Trophoblast cell (in vitro differentiated cells and primary cell): Measurements from ENCODE around the gene COL25A1.

Experiments
- DNase-seq, 2 donors: peaks; one replicate each; pipeline ENCODE4 v3.0.0-alpha.2; 2016
- H2AFZ ChIP-seq: 2 replicates; pipeline ENCODE4 v1.6.1; 2013; ENCODE audit warnings: low read length, moderate library complexity, mild to moderate bottlenecking; ENCODE audit not compliant: insufficient read depth, poor library complexity
- H2AK5ac ChIP-seq: 2 replicates; pipeline ENCODE4 v1.6.1; 2013; ENCODE audit warnings: mild to moderate bottlenecking, low read length
- H2BK120ac ChIP-seq: 2 replicates; pipeline ENCODE4 v1.6.1; 2013; ENCODE audit warnings: low read length, mild to moderate bottlenecking, moderate library complexity; ENCODE audit not compliant: insufficient read depth, poor library complexity
- H2BK12ac ChIP-seq: 2 replicates; pipeline ENCODE4 v1.6.1; 2013; ENCODE audit warnings: mild to moderate bottlenecking, low read length, moderate library complexity
- H2BK5ac ChIP-seq: 2 replicates; pipeline ENCODE4 v1.6.1; 2013; ENCODE audit warnings: low read length, low read depth, moderate library complexity, mild to moderate bottlenecking; ENCODE audit not compliant: poor library complexity
- H3K14ac ChIP-seq: 2 replicates; pipeline ENCODE4 v1.6.1; 2013; ENCODE audit warnings: mild to moderate bottlenecking, low read length
- H3K18ac ChIP-seq: 2 replicates; pipeline ENCODE4 v1.6.1; 2013; ENCODE audit warnings: mild to moderate bottlenecking, low read length
- H3K23ac ChIP-seq: 2 replicates; pipeline ENCODE4 v1.6.1; 2013; ENCODE audit warnings: low read length
- H3K27ac ChIP-seq: 2 replicates; pipeline ENCODE4 v1.5.1; 2013; ENCODE audit warnings: low read depth, mild to moderate bottlenecking, inconsistent platforms, low read length, moderate library complexity
- H3K27me3 ChIP-seq: 2 replicates; pipeline ENCODE4 v1.6.1; 2013; ENCODE audit warnings: inconsistent platforms, mild to moderate bottlenecking, low read length, moderate library complexity; ENCODE audit not compliant: insufficient read depth
- H3K36me3 ChIP-seq, 2 experiments: 1 replicate in 1 of 2; 2 replicates in 1 of 2; pipeline ENCODE4 v1.6.1; 2013; ENCODE audit warnings: low read length in 2 of 2, mild to moderate bottlenecking in 2 of 2, moderate library complexity in 1 of 2; ENCODE audit not compliant: insufficient read depth in 2 of 2, control insufficient read depth in 1 of 2
- H3K4ac ChIP-seq: 2 replicates; pipeline ENCODE4 v1.6.1; 2013; ENCODE audit warnings: low read depth, mild to moderate bottlenecking, low read length, moderate library complexity
- H3K4me1 ChIP-seq, 2 experiments: 1 replicate in 1 of 2; 2 replicates in 1 of 2; pipeline ENCODE4 v1.6.1; 2013; ENCODE audit warnings: low read length in 2 of 2, mild to moderate bottlenecking in 2 of 2, moderate library complexity in 1 of 2; ENCODE audit not compliant: insufficient read depth in 2 of 2, control insufficient read depth in 1 of 2
- H3K4me2 ChIP-seq: 2 replicates; pipeline ENCODE4 v1.6.1; 2013; ENCODE audit warnings: inconsistent platforms, mild to moderate bottlenecking, low read length, moderate library complexity
- H3K4me3 ChIP-seq: 2 replicates; pipeline ENCODE4 v1.5.1; 2013; ENCODE audit warnings: mild to moderate bottlenecking, low read depth, low read length, inconsistent platforms
- H3K79me1 ChIP-seq: one replicate; pipeline ENCODE4 v1.6.1; 2013; ENCODE audit warnings: low read length
- H3K79me2 ChIP-seq: 2 replicates; pipeline ENCODE4 v1.6.1; 2013; ENCODE audit warnings: low read length, mild to moderate bottlenecking; ENCODE audit not compliant: control insufficient read depth, insufficient read depth, poor library complexity
- H3K9ac ChIP-seq: 2 replicates; pipeline ENCODE4 v1.6.1; 2013; ENCODE audit warnings: mild to moderate bottlenecking, low read length
- H3K9me3 ChIP-seq: 2 replicates; pipeline ENCODE4 v1.6.1; 2013; ENCODE audit warnings: low read depth, mild to moderate bottlenecking, control low read depth, inconsistent platforms, low read length; ENCODE audit not compliant: insufficient read depth
- H4K12ac ChIP-seq: 2 replicates; pipeline ENCODE4 v1.6.1; 2013; ENCODE audit warnings: low read depth, mild to moderate bottlenecking, low read length, moderate library complexity
- H4K8ac ChIP-seq: 2 replicates; pipeline ENCODE4 v1.6.1; 2013; ENCODE audit warnings: low read depth, mild to moderate bottlenecking, low read length, moderate library complexity
- H4K91ac ChIP-seq: one replicate; pipeline ENCODE4 v1.6.1; 2013; ENCODE audit warnings: low read depth, mild to moderate bottlenecking, low read length, moderate library complexity
- WGBS: extraction: QIAGEN DNeasy Blood & Tissue Kit; methylation state at CpG from one replicate; pipeline ENCODE4 v1.1.7; 2013; ENCODE audit warnings: missing lambda C conversion rate; ENCODE audit not compliant: insufficient read length, insufficient coverage; ENCODE audit errors: extremely low coverage; 5-methylcytosine and 5-hydroxymethylcytosine counted together

COL25A1 gene

GRCh38 chr4:109327641-109328040 is 25.2 kb upstream of the COL25A1 start:
- H3K9ac ChIP-seq = no peak overlapping the region
- H3K4me2 ChIP-seq = no peak overlapping the region
- no peaks in the 10 kb centered on the region for H3K79me2 ChIP-seq
- no peak overlapping the region for H4K91ac ChIP-seq
- no peaks in the 10 kb centered on the region for H3K27me3 ChIP-seq
- H2BK120ac ChIP-seq = no peak overlapping the region
- H3K4me1 ChIP-seq = no peaks in the 10 kb centered on the region
- no peak overlapping the region for H2BK5ac ChIP-seq
- no peak overlapping the region for H3K14ac ChIP-seq
- no peak overlapping the region for H4K8ac ChIP-seq
- no CpG with 5 or more reads among the region's 2 CpGs for WGBS
- H2BK12ac ChIP-seq = no peak overlapping the region
- no peaks in the 10 kb centered on the region for H3K36me3 ChIP-seq
- no peak overlapping the region for H3K4ac ChIP-seq
- no peak for DNase-seq
- no peak overlapping the region for H2AK5ac ChIP-seq
- H2AFZ ChIP-seq = no peak overlapping the region
- H3K18ac ChIP-seq = no peak overlapping the region
- no peaks in the 10 kb centered on the region for H3K79me1 ChIP-seq
- no peak overlapping the region for H3K27ac ChIP-seq
- H4K12ac ChIP-seq = no peak overlapping the region
- peaks cover 5% of the 10 kb centered on the region for H3K9me3 ChIP-seq
- no peak overlapping the region for H3K23ac ChIP-seq
- H3K4me3 ChIP-seq = no peak overlapping the region

GRCh38 chr4:109325698-109326097 is 23.2 kb upstream of the COL25A1 start:
- Histone ChIP-seq H3K9me3 (peaks cover 9% of the 10 kb centered on the region), H2BK120ac (no peak overlapping the region), H2AK5ac (no peak overlapping the region), H3K79me2 (no peaks in the 10 kb centered on the region), H3K79me1 (no peaks in the 10 kb centered on the region), H4K91ac (no peak overlapping the region), H3K4me3 (no peak overlapping the region), H3K27me3 (no peaks in the 10 kb centered on the region), H2AFZ (no peak overlapping the region), H3K36me3 (no peaks in the 10 kb centered on the region), H2BK5ac (no peak overlapping the region), H3K27ac (no peak overlapping the region), H4K8ac (no peak overlapping the region), H2BK12ac (no peak overlapping the region), H3K23ac (no peak overlapping the region), H3K4me1 (no peaks in the 10 kb centered on the region), H3K4me2 (no peak overlapping the region), H4K12ac (no peak overlapping the region), H3K14ac (no peak overlapping the region), H3K18ac (no peak overlapping the region), H3K4ac (no peak overlapping the region), H3K9ac (no peak overlapping the region)
- no CpG with 5 or more reads among the region's 2 CpGs for WGBS
- DNase-seq = no peak

- H4K12ac ChIP-seq = no peak overlapping the region
- H4K91ac ChIP-seq = no peak overlapping the region
- H3K79me2 ChIP-seq = no peaks in the 10 kb centered on the region
- H3K36me3 ChIP-seq = no peaks in the 10 kb centered on the region
- H3K9ac ChIP-seq = no peak overlapping the region
- H2BK12ac ChIP-seq = no peak overlapping the region
- H3K4me2 ChIP-seq = no peak overlapping the region
- no peak overlapping the region for H4K8ac ChIP-seq
- no peak overlapping the region for H2BK120ac ChIP-seq
- H3K18ac ChIP-seq = no peak overlapping the region
- H2BK5ac ChIP-seq = no peak overlapping the region
- no peaks in the 10 kb centered on the region for H3K4me1 ChIP-seq
- no peak for DNase-seq
- no peak overlapping the region for H3K4ac ChIP-seq
- no peaks in the 10 kb centered on the region for H3K27me3 ChIP-seq
- H3K4me3 ChIP-seq = no peak overlapping the region
- H3K9me3 ChIP-seq = peaks cover 9% of the 10 kb centered on the region
- H2AFZ ChIP-seq = no peak overlapping the region
- no peaks in the 10 kb centered on the region for H3K79me1 ChIP-seq
- no peak overlapping the region for H2AK5ac ChIP-seq
- H3K27ac ChIP-seq = no peak overlapping the region
- no peak overlapping the region for H3K23ac ChIP-seq
- no peak overlapping the region for H3K14ac ChIP-seq
Observed at GRCh38 chr4:109323348-109323747, 20.9 kb upstream of the COL25A1 start.

GRCh38 chr4:109321232-109321631 is 18.8 kb upstream of the COL25A1 start:
- H3K79me1 ChIP-seq = no peaks in the 10 kb centered on the region
- no peak overlapping the region for H3K4ac ChIP-seq
- no peaks in the 10 kb centered on the region for H3K36me3 ChIP-seq
- DNase-seq = no peak
- H2BK5ac ChIP-seq = no peak overlapping the region
- no peak overlapping the region for H3K4me3 ChIP-seq
- H3K9ac ChIP-seq = no peak overlapping the region
- H3K14ac ChIP-seq = no peak overlapping the region
- no peak overlapping the region for H2BK12ac ChIP-seq
- H2AK5ac ChIP-seq = no peak overlapping the region
- no peak overlapping the region for H3K23ac ChIP-seq
- no peaks in the 10 kb centered on the region for H3K27me3 ChIP-seq
- no peak overlapping the region for H2BK120ac ChIP-seq
- no peaks in the 10 kb centered on the region for H3K4me1 ChIP-seq
- no peak overlapping the region for H4K91ac ChIP-seq
- H4K8ac ChIP-seq = no peak overlapping the region
- no CpG with 5 or more reads among the region's 1 CpG for WGBS
- H3K9me3 ChIP-seq = peaks cover 9% of the 10 kb centered on the region
- H3K79me2 ChIP-seq = no peaks in the 10 kb centered on the region
- H3K4me2 ChIP-seq = no peak overlapping the region
- no peak overlapping the region for H3K27ac ChIP-seq
- H4K12ac ChIP-seq = no peak overlapping the region
- no peak overlapping the region for H2AFZ ChIP-seq
- no peak overlapping the region for H3K18ac ChIP-seq
